HG03060 (cell line): ENCODE measurements around the gene MAK.
"Not testable (repeated sequence)": the region's sequence is repeated elsewhere in the genome, so short reads cannot be mapped to it uniquely, and the experiment has no call there.

Experiments
- ATAC-seq: cut with Tn5 transposase; IDR thresholded peaks from one replicate; pipeline ENCODE4 v1.9.1; 2021; ENCODE audit warnings: low read depth, moderate number of reproducible peaks; ENCODE audit not compliant: unreplicated experiment

The MAK gene

GRCh38 chr6:10733863-10734262 is 104.5 kb downstream of the MAK start:
- ATAC-seq, result no peak

- ATAC-seq, result no peak
Observed at GRCh38 chr6:10733151-10733715, 105.1 kb downstream of the MAK start.

- no peak for ATAC-seq
Observed at GRCh38 chr6:10730254-10730653, 108.1 kb downstream of the MAK start.

GRCh38 chr6:10725716-10726115 is 112.6 kb downstream of the MAK start:
- ATAC-seq, result no peak

GRCh38 chr6:10725044-10725443 is 113.3 kb downstream of the MAK start:
- ATAC-seq, result no peak

- no peak for ATAC-seq
Observed at GRCh38 chr6:10723567-10723881, 114.8 kb downstream of the MAK start.

- ATAC-seq, result peak; percentile 83
Observed at GRCh38 chr6:10722820-10723566, 115.3 kb downstream of the MAK start, which contains the start of gene TMEM14C. TSS of gene TMEM14C (plus strand) at chr6:10723070. CDS start at chr6:10724614, 1,544 bp downstream.

- no peak for ATAC-seq
Observed at GRCh38 chr6:10722570-10722819, 115.8 kb downstream of the MAK start.

- no peak for ATAC-seq
Observed at GRCh38 chr6:10721850-10722569, 116.3 kb downstream of the MAK start.

GRCh38 chr6:10720960-10721849 is 117.1 kb downstream of the MAK start:
- ATAC-seq, result not testable (repeated sequence)

- ATAC-seq, result no peak
Observed at GRCh38 chr6:10720265-10720959, 117.9 kb downstream of the MAK start.

GRCh38 chr6:10719964-10720264 is 118.4 kb downstream of the MAK start:
- ATAC-seq, result no peak

- no peak for ATAC-seq
Observed at GRCh38 chr6:10719296-10719963, 118.9 kb downstream of the MAK start.

GRCh38 chr6:10713962-10714361 is 124.4 kb downstream of the MAK start:
- ATAC-seq, result no peak
